Panc1 (cell line): ENCODE results near the gene DDAH2. TPM values are rescaled to one million over a fixed set of nuclear protein-coding genes. Genes with fewer than 3 reads are reported as not detected.

Experiments
- ATAC-seq: fragments of 200-7000 bp; cut with Tn5 transposase; 2 replicates; pipeline ENCODE4 v1.9.1; 2020; ENCODE audit warnings: mild to moderate bottlenecking, moderate library complexity
- Bru-seq: library from RNA; stranded (reverse); fragments of 400-500 nt; gene quantifications from one replicate; lab custom pipeline; 2021; lab: Mats Ljungman, UMichigan
- BruChase-seq, 2 experiments: library from RNA; stranded (reverse); fragments of 400-500 nt; gene quantifications; one replicate each; lab custom pipeline; 2021; lab: Mats Ljungman, UMichigan
- BruUV-seq: library from RNA; stranded (reverse); fragments of 400-500 nt; replicated peaks from 2 replicates; lab custom pipeline; 2021; lab: Mats Ljungman, UMichigan
- CTCF ChIA-PET: fragments of 300-600 bp; sonication (Branson Sonifier 250); formaldehyde crosslinking; loops from one replicate; lab custom pipeline; 2022; ENCODE audit warnings: antibody characterized with exemption; lab: Charles Lee
- POLR2A ChIA-PET: fragments of 300-600 bp; sonication (Branson Sonifier 250); formaldehyde crosslinking; loops from one replicate; lab custom pipeline; 2022; ENCODE audit warnings: antibody characterized with exemption; lab: Charles Lee
- DNase-seq: peaks from one replicate; pipeline ENCODE4 v3.0.0-alpha.2; 2010; ENCODE audit warnings: low read depth, low spot score
- H3K27ac ChIP-seq: 2 replicates; pipeline ENCODE4 v1.5.1; 2011; ENCODE audit warnings: mild to moderate bottlenecking, low read length, inconsistent platforms
- H3K27me3 ChIP-seq: fragments of 200-500 bp; sonication (Bioruptor generic); 2 replicates; pipeline ENCODE4 v1.6.0; 2014; ENCODE audit warnings: low read length, inconsistent platforms; ENCODE audit not compliant: control insufficient read depth, insufficient read depth
- H3K36me3 ChIP-seq: fragments of 200-500 bp; sonication (Bioruptor generic); 2 replicates; pipeline ENCODE4 v1.5.1; 2014; ENCODE audit warnings: inconsistent platforms, mild to moderate bottlenecking, low read length, moderate library complexity; ENCODE audit not compliant: control insufficient read depth, insufficient read depth
- H3K4me1 ChIP-seq: 2 replicates; pipeline ENCODE4 v1.5.1; 2011; ENCODE audit warnings: inconsistent platforms, mild to moderate bottlenecking, low read length, moderate library complexity; ENCODE audit not compliant: control insufficient read depth, insufficient read depth
- H3K4me3 ChIP-seq, 2 experiments: 2 replicates each; pipeline ENCODE4 v1.5.1; 2011 to 2012; ENCODE audit warnings: low read depth in 2 of 2, low read length in 2 of 2, mild to moderate bottlenecking in 2 of 2, inconsistent platforms in 1 of 2, moderate library complexity in 1 of 2
- H3K9me3 ChIP-seq: fragments of 200-500 bp; sonication (Bioruptor generic); 2 replicates; pipeline ENCODE4 v1.5.1; 2014; ENCODE audit warnings: low read depth, mild to moderate bottlenecking, inconsistent platforms, low read length, moderate library complexity; ENCODE audit not compliant: control insufficient read depth, insufficient read depth
- CTCF ChIP-seq: fragments of 450-650 bp; IDR thresholded peaks from 2 replicates; pipeline ENCODE4 v1.5.1; 2017; ENCODE audit warnings: mild to moderate bottlenecking
- POLR2AphosphoS5 ChIP-seq: IDR thresholded peaks from 2 replicates; pipeline ENCODE4 v1.6.1; 2012; ENCODE audit warnings: mild to moderate bottlenecking, low read depth, low read length, moderate library complexity
- REST ChIP-seq, 2 experiments: IDR thresholded peaks; 2 replicates each; pipeline ENCODE4 v1.6.1; 2011 to 2012; ENCODE audit warnings: low read depth in 2 of 2, control low read depth in 1 of 2, low read length in 1 of 2, mild to moderate bottlenecking in 1 of 2, moderate library complexity in 1 of 2; ENCODE audit not compliant: insufficient read depth in 1 of 2
- SIN3A ChIP-seq: IDR thresholded peaks from 2 replicates; pipeline ENCODE4 v1.6.1; 2012; ENCODE audit warnings: low read depth, mild to moderate bottlenecking, low read length, moderate library complexity, borderline replicate concordance; ENCODE audit not compliant: insufficient read depth
- TCF7L2 ChIP-seq: IDR thresholded peaks from 2 replicates; pipeline ENCODE4 v1.6.1; 2011; ENCODE audit warnings: mild to moderate bottlenecking, low read depth, low read length, inconsistent platforms
- in situ Hi-C: cut with HindIII; loops from 2 replicates; pipeline ENCODE4 v1.10.0; 2016; ENCODE audit warnings: low sequenced_read_pairs, low pct_unique_long_range_greater_than_20kb
- intact Hi-C: fragments of 100-400 bp; cut with micrococcal nuclease; formaldehyde crosslinking; loops from one replicate; pipeline ENCODE4 v1.10.0; 2022; ENCODE audit not compliant: unreplicated experiment
- long read RNA-seq: library from polyadenylated mRNA; unstranded; transcript quantifications from one replicate; pipeline ENCODE4 v2.0.0, GENCODE V29; 2021; ENCODE audit not compliant: unreplicated experiment
- polyA plus RNA-seq: library from polyadenylated mRNA; unstranded; fragments of >200 nt; gene quantifications from one replicate; pipeline ENCODE4 v1.2.1, GENCODE V29; 2012; ENCODE audit warnings: missing spikeins; ENCODE audit not compliant: insufficient read length
- total RNA-seq: library from RNA; stranded (reverse); gene quantifications from one replicate; pipeline ENCODE4 v1.2.1, GENCODE V29; 2021; ENCODE audit not compliant: unreplicated experiment

Gene DDAH2
- 104 TPM for total RNA-seq
- 182 TPM for polyA plus RNA-seq
- Bru-seq, nascent RNA, result percentile 81 among the genes with signal in this experiment
- BruChase-seq, experiment 1, labeled RNA remaining after a 2-hour chase, result percentile 93 among the genes with signal in this experiment
- BruChase-seq, experiment 2, labeled RNA remaining after a 6-hour chase, result percentile 96 among the genes with signal in this experiment
- long read RNA-seq, transcript DDAH2-212 (6 exons, 1,688 nt), result minor isoform, 63 of 194 reads
- long read RNA-seq, transcript DDAH2-213 (7 exons, 1,688 nt), result major isoform, 68 of 194 reads
- long read RNA-seq, partial matches to known transcripts, result 0 of 194 reads
- long read RNA-seq, other reads (novel, unspliced or antisense), result 56 of 194 reads

GRCh38 chr6:31728767-31729514 is at the start of gene DDAH2:
DDAH2 (minus strand) TSS chr6:31729299; CDS start chr6:31729161, 138 bp downstream.
- CTCF ChIA-PET, result interaction anchor here (0.6 to 0.8 kb wide), 2 partner anchors 16 to 210 kb away, joined by 4 to 6 read pairs; no protein-coding TSS in a partner anchor
- H3K27ac ChIP-seq, result peak within 1 kb of the TSS; percentile 91
- POLR2A ChIA-PET, result interaction anchor here (0.6 to 1.1 kb wide), 3 partner anchors 86 to 180 kb away, joined by 3 to 7 read pairs (median 3); partner anchors contain the start of genes HSPA1A and HSPA1L

More at GRCh38 chr6:31728767-31729514, at the start of gene DDAH2:
- Histone ChIP-seq H3K36me3 (peaks cover 18% of the 10 kb centered on the region), H3K4me1 (peaks cover 32% of the 10 kb centered on the region), H3K9me3 (no peaks in the 10 kb centered on the region), H3K27me3 (no peaks in the 10 kb centered on the region), H3K4me3 (peak within 1 kb of the TSS; percentile 83 to 85)
- intact Hi-C loops (no loop called here), in situ Hi-C loops (no loop called here)
- TSS peak; percentile 53 for BruUV-seq
- ATAC-seq (peak; percentile 47), DNase-seq (no peak)
- TF ChIP-seq TCF7L2 (no peak), CTCF (no peak; the same call in none of the 2 replicates), POLR2AphosphoS5 (no peak), REST (IDR thresholded peaks at IDR 0.05; ENCODE audit: insufficient read depth in 1 of 2, low read depth in 2 of 2, low read length in 1 of 2) (no peak), SIN3A (no peak)
